Amniotic epithelial cell (primary cell): ENCODE data around the gene MOCS1.

Experiments
- DNase-seq: peaks from one replicate; pipeline ENCODE4 v3.0.0-alpha.2; 2010; ENCODE audit warnings: low read depth

The MOCS1 gene

GRCh38 chr6:39948199-39948791 lies 14.0 kb upstream of the MOCS1 start:
- DNase-seq, result no peak

- no peak for DNase-seq
These were observed 13.4 kb upstream of the MOCS1 start for GRCh38 chr6:39947611-39948068.

- no peak for DNase-seq
These were observed 11.4 kb upstream of the MOCS1 start for GRCh38 chr6:39945626-39946025.

GRCh38 chr6:39942903-39943580 lies 8.8 kb upstream of the MOCS1 start:
- DNase-seq, result no peak

- no peak for DNase-seq
These were observed 7.6 kb upstream of the MOCS1 start for GRCh38 chr6:39941820-39942219.

GRCh38 chr6:39941138-39941537 lies 6.9 kb upstream of the MOCS1 start:
- DNase-seq, result no peak

GRCh38 chr6:39938773-39939654 lies 4.8 kb upstream of the MOCS1 start:
- DNase-seq, result no peak

GRCh38 chr6:39937686-39938333 lies 3.5 kb upstream of the MOCS1 start:
- no peak for DNase-seq

GRCh38 chr6:39936857-39937256 lies 2.6 kb upstream of the MOCS1 start:
- DNase-seq, result no peak

GRCh38 chr6:39935241-39935640 lies 979 bp upstream of the MOCS1 start:
- no peak for DNase-seq

- no peak for DNase-seq
These were observed 562 bp downstream of the MOCS1 start for GRCh38 chr6:39933669-39934130.

- no peak for DNase-seq
These were observed 1.8 kb downstream of the MOCS1 start for GRCh38 chr6:39932386-39932910.

- DNase-seq, result no peak
These were observed 2.7 kb downstream of the MOCS1 start for GRCh38 chr6:39931607-39932006.

- no peak for DNase-seq
These were observed 3.7 kb downstream of the MOCS1 start for GRCh38 chr6:39930540-39930939.

- DNase-seq, result no peak
These were observed 4.4 kb downstream of the MOCS1 start for GRCh38 chr6:39929733-39930461.

- DNase-seq, result no peak
These were observed 5.1 kb downstream of the MOCS1 start for GRCh38 chr6:39929039-39929732.

GRCh38 chr6:39927159-39927558 lies 7.1 kb downstream of the MOCS1 start:
- peak; percentile 58 for DNase-seq

GRCh38 chr6:39926668-39927067 lies 7.6 kb downstream of the MOCS1 start:
- no peak for DNase-seq

GRCh38 chr6:39925931-39926290 lies 8.4 kb downstream of the MOCS1 start:
- DNase-seq, result no peak

- DNase-seq, result no peak
These were observed 8.9 kb downstream of the MOCS1 start for GRCh38 chr6:39925191-39925930.
